OCI-LY7 (cell line): ENCODE data around the gene HAUS1. TPM values are rescaled to one million over a fixed set of nuclear protein-coding genes. Genes with fewer than 3 reads are reported as not detected.
A peak's percentile ranks its signal among the peaks of the same experiment; 100 is the strongest.

Source experiments
- BruUV-seq: library from RNA; stranded (reverse); fragments of 400-500 nt; replicated peaks from 2 replicates; lab custom pipeline; 2021; lab: Mats Ljungman, UMichigan
- CTCF ChIA-PET: fragments of 300-600 bp; sonication (Branson Sonifier 250); formaldehyde crosslinking; loops from one replicate; lab custom pipeline; 2022; ENCODE audit warnings: antibody characterized with exemption; ENCODE audit not compliant: unreplicated experiment; lab: Charles Lee
- POLR2A ChIA-PET: fragments of 300-600 bp; sonication (Branson Sonifier 250); formaldehyde crosslinking; loops from one replicate; lab custom pipeline; 2022; ENCODE audit warnings: antibody characterized with exemption; lab: Charles Lee
- DNase-seq: peaks from one replicate; pipeline ENCODE4 v3.0.0-alpha.2; 2015; ENCODE audit warnings: low spot score
- H2AFZ ChIP-seq: fragments of 200-600 bp; sonication (generic), shearing (Covaris generic); 2 replicates; pipeline ENCODE4 v1.6.1; 2014; ENCODE audit warnings: mild to moderate bottlenecking, antibody characterized with exemption, low read length, moderate library complexity
- H3K27ac ChIP-seq: fragments of 200-600 bp; sonication (generic); 2 replicates; pipeline ENCODE4 v1.5.1; 2014; ENCODE audit warnings: mixed run types, low read depth, mild to moderate bottlenecking, moderate library complexity, low read length, inconsistent platforms; ENCODE audit not compliant: poor library complexity, severe bottlenecking
- H3K36me3 ChIP-seq: fragments of 200-600 bp; sonication (generic); 2 replicates; pipeline ENCODE4 v1.6.1; 2014; ENCODE audit warnings: mild to moderate bottlenecking, antibody characterized with exemption, low read length, moderate library complexity, mixed read lengths; ENCODE audit not compliant: insufficient read depth
- H3K4me1 ChIP-seq: fragments of 200-600 bp; sonication (generic); 2 replicates; pipeline ENCODE4 v1.5.1; 2014; ENCODE audit warnings: mild to moderate bottlenecking, low read length; ENCODE audit not compliant: insufficient read depth, poor library complexity, severe bottlenecking
- H3K4me2 ChIP-seq: fragments of 200-600 bp; sonication (generic); 2 replicates; pipeline ENCODE4 v1.6.1; 2014; ENCODE audit warnings: mild to moderate bottlenecking, low read length
- H3K4me3 ChIP-seq: fragments of 200-600 bp; sonication (generic); 2 replicates; pipeline ENCODE4 v1.5.1; 2014; ENCODE audit warnings: mild to moderate bottlenecking, low read depth, low read length; ENCODE audit not compliant: poor library complexity, severe bottlenecking
- H3K79me2 ChIP-seq: fragments of 200-600 bp; sonication (generic); 2 replicates; pipeline ENCODE4 v1.6.1; 2016; ENCODE audit warnings: low read depth, mild to moderate bottlenecking, low read length, moderate library complexity, mixed read lengths; ENCODE audit not compliant: insufficient read depth
- H3K9me2 ChIP-seq: fragments of 200-600 bp; sonication (generic); 2 replicates; pipeline ENCODE4 v1.6.1; 2016; ENCODE audit warnings: mild to moderate bottlenecking, low read length, mixed read lengths; ENCODE audit not compliant: insufficient read depth
- H3K9me3 ChIP-seq: fragments of 200-600 bp; sonication (generic); 2 replicates; pipeline ENCODE4 v1.6.1; 2014; ENCODE audit warnings: mild to moderate bottlenecking, mixed run types, low read length, mixed read lengths
- H4K20me1 ChIP-seq: fragments of 200-600 bp; sonication (generic); 2 replicates; pipeline ENCODE4 v1.6.1; 2014; ENCODE audit warnings: mild to moderate bottlenecking, antibody characterized with exemption, low read length, moderate library complexity, mixed read lengths; ENCODE audit not compliant: insufficient read depth
- EZH2phosphoT487 ChIP-seq: fragments of 200-600 bp; sonication (generic); IDR thresholded peaks from 2 replicates; pipeline ENCODE4 v1.6.1; 2018; ENCODE audit warnings: low read depth, borderline replicate concordance, mild to moderate bottlenecking, mixed run types, antibody characterized with exemption, low read length, moderate library complexity, mixed read lengths
- intact Hi-C: fragments of 100-400 bp; cut with micrococcal nuclease; formaldehyde crosslinking; loops from one replicate; pipeline ENCODE4 v1.10.0; 2022; ENCODE audit not compliant: unreplicated experiment
- total RNA-seq, 2 experiments: library from RNA; depleted of rRNA in 1 of 2; stranded (reverse); fragments of >200 nt in 1 of 2; shearing (Covaris generic) in 1 of 2; gene quantifications; 2 replicates each; pipeline ENCODE4 v1.2.3, GENCODE V29; 2014 to 2022
- TF ChIP-seq, protein P1 (sequence below): fragments of 200-600 bp; sonication (generic); conservative IDR thresholded peaks from 2 replicates; pipeline ENCODE4 v1.5.1; 2014; ENCODE audit warnings: mild to moderate bottlenecking, antibody characterized with exemption, low read length, moderate library complexity, mixed read lengths

Gene HAUS1
- total RNA-seq, 2 experiments from 2014 or later, result 24.8 to 38.4 TPM

GRCh38 chr18:46167971-46168370 is 63.8 kb downstream of the HAUS1 start:
- H3K4me1 ChIP-seq, result peaks cover 34% of the 10 kb centered on the region
- ChIA-PET CTCF (no interaction called here), POLR2A (interaction anchor here (1.6 kb wide), 1 partner anchor 15 kb away, joined by 4 read pairs; no protein-coding TSS in a partner anchor)
- intact Hi-C loops, result no loop called here
- peak overlapping the region; percentile 62 for H3K27ac ChIP-seq
- no peaks in the 10 kb centered on the region for H3K9me2 ChIP-seq
- peak overlapping the region; percentile 78 for H3K4me2 ChIP-seq
- peak; percentile 88 for DNase-seq
- no peaks in the 10 kb centered on the region for H3K36me3 ChIP-seq
- peak overlapping the region; percentile 24 for H3K4me3 ChIP-seq
- no TSS peak for BruUV-seq
- peak overlapping the region; percentile 67; the same call in 1 of the 2 replicates for H2AFZ ChIP-seq
- H4K20me1 ChIP-seq, result no peaks in the 10 kb centered on the region
- no peaks in the 10 kb centered on the region for H3K9me3 ChIP-seq
- TF ChIP-seq, protein P1, sequence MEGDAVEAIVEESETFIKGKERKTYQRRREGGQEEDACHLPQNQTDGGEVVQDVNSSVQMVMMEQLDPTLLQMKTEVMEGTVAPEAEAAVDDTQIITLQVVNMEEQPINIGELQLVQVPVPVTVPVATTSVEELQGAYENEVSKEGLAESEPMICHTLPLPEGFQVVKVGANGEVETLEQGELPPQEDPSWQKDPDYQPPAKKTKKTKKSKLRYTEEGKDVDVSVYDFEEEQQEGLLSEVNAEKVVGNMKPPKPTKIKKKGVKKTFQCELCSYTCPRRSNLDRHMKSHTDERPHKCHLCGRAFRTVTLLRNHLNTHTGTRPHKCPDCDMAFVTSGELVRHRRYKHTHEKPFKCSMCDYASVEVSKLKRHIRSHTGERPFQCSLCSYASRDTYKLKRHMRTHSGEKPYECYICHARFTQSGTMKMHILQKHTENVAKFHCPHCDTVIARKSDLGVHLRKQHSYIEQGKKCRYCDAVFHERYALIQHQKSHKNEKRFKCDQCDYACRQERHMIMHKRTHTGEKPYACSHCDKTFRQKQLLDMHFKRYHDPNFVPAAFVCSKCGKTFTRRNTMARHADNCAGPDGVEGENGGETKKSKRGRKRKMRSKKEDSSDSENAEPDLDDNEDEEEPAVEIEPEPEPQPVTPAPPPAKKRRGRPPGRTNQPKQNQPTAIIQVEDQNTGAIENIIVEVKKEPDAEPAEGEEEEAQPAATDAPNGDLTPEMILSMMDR, result no peak
- no peak for TF ChIP-seq EZH2phosphoT487
- H3K79me2 ChIP-seq, result no peaks in the 10 kb centered on the region

DNA sequence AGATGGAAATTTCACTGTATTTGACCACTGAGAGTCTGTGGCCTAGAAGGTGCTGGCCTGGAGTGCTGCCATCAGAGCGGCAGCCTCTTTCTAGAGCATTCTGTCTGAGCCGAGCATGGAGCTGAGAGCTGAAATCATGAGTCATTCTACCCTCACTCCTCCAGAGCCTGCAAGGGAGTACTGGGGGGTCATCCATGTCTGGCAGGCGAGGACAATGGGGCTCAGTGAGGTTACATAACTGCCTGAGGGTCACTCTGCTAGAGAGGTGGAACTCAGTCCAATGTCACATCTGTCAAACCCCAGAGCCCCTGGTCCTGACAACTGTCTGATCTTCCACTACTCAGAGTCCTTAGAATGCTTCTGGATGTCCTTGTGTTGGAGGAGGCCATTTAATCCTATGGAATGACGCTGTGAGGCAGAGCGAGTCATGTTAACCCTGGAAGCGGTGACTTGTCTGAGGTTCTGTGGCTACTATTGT is 65.3 kb downstream of the HAUS1 start:
- Histone ChIP-seq H2AFZ (peak overlapping the region; percentile 50; the same call in 1 of the 2 replicates), H3K36me3 (no peaks in the 10 kb centered on the region), H3K4me2 (0 out of 2 replicates have a peak overlapping the region, but pooled peaks have one; percentile 9), H4K20me1 (no peaks in the 10 kb centered on the region), H3K9me2 (no peaks in the 10 kb centered on the region), H3K27ac (peak overlapping the region; percentile 42), H3K4me1 (peaks cover 36% of the 10 kb centered on the region), H3K9me3 (no peaks in the 10 kb centered on the region), H3K4me3 (no peak overlapping the region), H3K79me2 (0 out of 2 replicates have a peak, but pooled peaks cover 4% of the 10 kb centered on the region)
- intact Hi-C loops, result no loop called here
- ChIA-PET CTCF (no interaction called here), POLR2A (interaction anchor here (0.7 to 1.3 kb wide), 2 partner anchors 21 to 46 kb away, joined by 4 to 5 read pairs; no protein-coding TSS in a partner anchor)
- TF ChIP-seq, protein P1, result no peak
- TF ChIP-seq EZH2phosphoT487, result no peak
- no TSS peak for BruUV-seq
- DNase-seq, result no peak

DNA sequence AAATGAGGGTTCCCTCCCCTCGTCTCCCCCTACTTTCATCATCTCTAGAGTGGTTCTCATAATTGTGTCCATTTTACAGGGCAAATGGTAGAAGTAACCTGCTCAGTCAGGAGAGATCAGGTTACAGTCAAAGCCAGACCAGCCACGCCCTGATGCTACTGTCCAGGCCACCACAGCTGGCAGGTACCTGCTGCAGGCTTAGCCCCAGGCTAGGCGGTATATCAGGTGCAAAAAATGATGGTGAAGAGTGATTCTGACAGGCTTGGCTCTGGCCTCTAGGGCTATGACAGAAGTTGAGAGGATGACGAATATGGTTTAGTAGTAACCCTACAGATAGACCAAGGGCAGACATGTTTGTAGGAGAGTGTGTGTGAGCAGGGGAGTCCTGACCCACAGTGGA is 67.1 kb downstream of the HAUS1 start:
- POLR2A ChIA-PET, result no interaction called here
- no peak overlapping the region for H3K27ac ChIP-seq
- CTCF ChIA-PET, result no interaction called here
- H3K9me3 ChIP-seq, result no peaks in the 10 kb centered on the region
- TF ChIP-seq, protein P1, result no peak
- no peak for TF ChIP-seq EZH2phosphoT487
- H3K36me3 ChIP-seq, result no peaks in the 10 kb centered on the region
- H3K4me2 ChIP-seq, result no peak overlapping the region
- H2AFZ ChIP-seq, result no peak overlapping the region
- H3K79me2 ChIP-seq, result peaks cover 20% of the 10 kb centered on the region
- no TSS peak for BruUV-seq
- H4K20me1 ChIP-seq, result 0 out of 2 replicates have a peak, but pooled peaks cover 3% of the 10 kb centered on the region
- no peaks in the 10 kb centered on the region for H3K9me2 ChIP-seq
- intact Hi-C loops, result loop anchor here (5.0 to 10.0 kb wide), 2 partner anchors 67 to 81 kb away; partner anchors contain the start of gene HAUS1
- H3K4me1 ChIP-seq, result peaks cover 47% of the 10 kb centered on the region
- H3K4me3 ChIP-seq, result no peak overlapping the region
- no peak for DNase-seq
